GM12878 (cell line): ENCODE results near the gene ZNF678. TPM values are rescaled to one million over a fixed set of nuclear protein-coding genes. Genes with fewer than 3 reads are reported as not detected.

Experiments
- BHLHE40 ChIP-seq, 2 experiments: fragments of 450-650 bp in 1 of 2; IDR thresholded peaks; 2 replicates each; pipeline ENCODE4 v1.6.1; 2011 to 2017; ENCODE audit warnings: low read depth in 2 of 2, borderline replicate concordance in 1 of 2, improper control_type of control experiment in 1 of 2, low read length in 1 of 2, mild to moderate bottlenecking in 1 of 2
- POLR2AphosphoS2 ChIP-seq: IDR thresholded peaks from 2 replicates; pipeline ENCODE4 v1.6.1; 2011; ENCODE audit warnings: low read depth, mild to moderate bottlenecking, low read length, improper control_type of control experiment, moderate library complexity
- SIX5 ChIP-seq: IDR thresholded peaks from 2 replicates; pipeline ENCODE4 v1.6.1; 2011; ENCODE audit warnings: mild to moderate bottlenecking, low read depth, low read length, moderate library complexity; ENCODE audit not compliant: severe bottlenecking
- polyA plus RNA-seq, 11 experiments: library from polyadenylated mRNA; depleted of rRNA in 4 of 11; unstranded in 6 of 11; stranded (reverse) in 5 of 11; fragments of >200 nt; fragmentation: Nextera tagmentation in 4 of 11; fragmentation: Illumina TruSeq in 1 of 11; extraction: Ambion mirVana in 4 of 11; extraction: Trizol in 1 of 11; gene quantifications; 1 replicate in 1 of 11; 2 replicates in 10 of 11; pipeline versions ENCODE4 v1.2.1 to v1.2.3, GENCODE V29; 2011 to 2016; ENCODE audit warnings: inconsistent platforms in 2 of 11, missing spikeins in 2 of 11, low read depth in 1 of 11
- total RNA-seq, 4 experiments: library from RNA; depleted of rRNA in 3 of 4; stranded (reverse); fragments of >200 nt in 3 of 4; fragmentation: Illumina TruSeq in 1 of 4; extraction: Trizol in 1 of 4; gene quantifications; 2 replicates each; pipeline versions ENCODE4 v1.2.1 to v1.2.3, GENCODE V29; 2013 to 2021
- TF ChIP-seq, protein P1 (sequence below): fragments of 450-650 bp; formaldehyde crosslinking; IDR thresholded peaks from 2 replicates; pipeline ENCODE4 v1.4.0; 2020; ENCODE audit warnings: mild to moderate bottlenecking, moderate library complexity
- TF ChIP-seq, protein P2 (sequence below): IDR thresholded peaks from 2 replicates; pipeline ENCODE4 v1.6.1; 2012; ENCODE audit warnings: low read depth, low read length, improper control_type of control experiment
- TF ChIP-seq, protein P3 (sequence below): IDR thresholded peaks from 2 replicates; pipeline ENCODE4 v1.6.1; 2011; ENCODE audit warnings: borderline replicate concordance, low read depth, mild to moderate bottlenecking, moderate library complexity, low read length; ENCODE audit not compliant: insufficient read depth, poor library complexity, severe bottlenecking
- TF ChIP-seq, protein P4 (sequence below): fragments of 450-650 bp; formaldehyde crosslinking; IDR thresholded peaks from 2 replicates; pipeline ENCODE4 v1.4.0; 2022; ENCODE audit warnings: mild to moderate bottlenecking, moderate library complexity
- TF ChIP-seq, protein P5 (sequence below): fragments of 450-650 bp; IDR thresholded peaks from 2 replicates; pipeline ENCODE4 v1.6.1; 2016; ENCODE audit warnings: mild to moderate bottlenecking, moderate library complexity, borderline replicate concordance

ZNF678 gene
- total and polyA plus RNA-seq, 10 of the 15 experiments (the other 5 are each of a cell fraction or from before 2014, with no cell fraction given) = 1.4 to 10.4 (median 3.5) TPM

DNA sequence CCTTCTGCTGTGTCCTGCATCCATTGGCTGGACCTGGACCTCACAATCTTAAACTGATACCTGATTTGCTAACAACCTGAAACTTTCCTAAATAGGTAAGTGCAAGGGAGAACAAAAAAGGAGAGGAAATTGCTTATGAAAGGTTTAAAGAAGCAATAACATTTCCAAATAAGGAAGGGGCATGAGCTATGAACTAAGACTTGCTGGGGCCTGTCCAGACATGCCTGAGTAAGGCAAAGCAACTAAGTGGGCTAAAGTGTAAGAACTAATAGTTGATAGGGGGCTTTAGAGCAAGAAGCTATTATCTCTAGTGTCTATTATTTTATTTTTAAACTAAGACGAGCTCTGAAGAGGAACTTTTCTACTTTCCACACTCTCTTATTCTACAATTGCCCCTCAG lies 160.1 kb downstream of the ZNF678 start (continued):
- TF ChIP-seq, protein P1, sequence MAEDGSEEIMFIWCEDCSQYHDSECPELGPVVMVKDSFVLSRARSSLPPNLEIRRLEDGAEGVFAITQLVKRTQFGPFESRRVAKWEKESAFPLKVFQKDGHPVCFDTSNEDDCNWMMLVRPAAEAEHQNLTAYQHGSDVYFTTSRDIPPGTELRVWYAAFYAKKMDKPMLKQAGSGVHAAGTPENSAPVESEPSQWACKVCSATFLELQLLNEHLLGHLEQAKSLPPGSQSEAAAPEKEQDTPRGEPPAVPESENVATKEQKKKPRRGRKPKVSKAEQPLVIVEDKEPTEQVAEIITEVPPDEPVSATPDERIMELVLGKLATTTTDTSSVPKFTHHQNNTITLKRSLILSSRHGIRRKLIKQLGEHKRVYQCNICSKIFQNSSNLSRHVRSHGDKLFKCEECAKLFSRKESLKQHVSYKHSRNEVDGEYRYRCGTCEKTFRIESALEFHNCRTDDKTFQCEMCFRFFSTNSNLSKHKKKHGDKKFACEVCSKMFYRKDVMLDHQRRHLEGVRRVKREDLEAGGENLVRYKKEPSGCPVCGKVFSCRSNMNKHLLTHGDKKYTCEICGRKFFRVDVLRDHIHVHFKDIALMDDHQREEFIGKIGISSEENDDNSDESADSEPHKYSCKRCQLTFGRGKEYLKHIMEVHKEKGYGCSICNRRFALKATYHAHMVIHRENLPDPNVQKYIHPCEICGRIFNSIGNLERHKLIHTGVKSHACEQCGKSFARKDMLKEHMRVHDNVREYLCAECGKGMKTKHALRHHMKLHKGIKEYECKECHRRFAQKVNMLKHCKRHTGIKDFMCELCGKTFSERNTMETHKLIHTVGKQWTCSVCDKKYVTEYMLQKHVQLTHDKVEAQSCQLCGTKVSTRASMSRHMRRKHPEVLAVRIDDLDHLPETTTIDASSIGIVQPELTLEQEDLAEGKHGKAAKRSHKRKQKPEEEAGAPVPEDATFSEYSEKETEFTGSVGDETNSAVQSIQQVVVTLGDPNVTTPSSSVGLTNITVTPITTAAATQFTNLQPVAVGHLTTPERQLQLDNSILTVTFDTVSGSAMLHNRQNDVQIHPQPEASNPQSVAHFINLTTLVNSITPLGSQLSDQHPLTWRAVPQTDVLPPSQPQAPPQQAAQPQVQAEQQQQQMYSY = no peak
- TF ChIP-seq POLR2AphosphoS2 (no peak), BHLHE40 (IDR thresholded peaks at IDR 0.05; ENCODE audit: borderline replicate concordance in 1 of 2, low read depth in 2 of 2, low read length in 1 of 2) (no peak), SIX5 (no peak)
- TF ChIP-seq, protein P2, sequence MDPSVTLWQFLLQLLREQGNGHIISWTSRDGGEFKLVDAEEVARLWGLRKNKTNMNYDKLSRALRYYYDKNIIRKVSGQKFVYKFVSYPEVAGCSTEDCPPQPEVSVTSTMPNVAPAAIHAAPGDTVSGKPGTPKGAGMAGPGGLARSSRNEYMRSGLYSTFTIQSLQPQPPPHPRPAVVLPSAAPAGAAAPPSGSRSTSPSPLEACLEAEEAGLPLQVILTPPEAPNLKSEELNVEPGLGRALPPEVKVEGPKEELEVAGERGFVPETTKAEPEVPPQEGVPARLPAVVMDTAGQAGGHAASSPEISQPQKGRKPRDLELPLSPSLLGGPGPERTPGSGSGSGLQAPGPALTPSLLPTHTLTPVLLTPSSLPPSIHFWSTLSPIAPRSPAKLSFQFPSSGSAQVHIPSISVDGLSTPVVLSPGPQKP = no peak
- TF ChIP-seq, protein P3, sequence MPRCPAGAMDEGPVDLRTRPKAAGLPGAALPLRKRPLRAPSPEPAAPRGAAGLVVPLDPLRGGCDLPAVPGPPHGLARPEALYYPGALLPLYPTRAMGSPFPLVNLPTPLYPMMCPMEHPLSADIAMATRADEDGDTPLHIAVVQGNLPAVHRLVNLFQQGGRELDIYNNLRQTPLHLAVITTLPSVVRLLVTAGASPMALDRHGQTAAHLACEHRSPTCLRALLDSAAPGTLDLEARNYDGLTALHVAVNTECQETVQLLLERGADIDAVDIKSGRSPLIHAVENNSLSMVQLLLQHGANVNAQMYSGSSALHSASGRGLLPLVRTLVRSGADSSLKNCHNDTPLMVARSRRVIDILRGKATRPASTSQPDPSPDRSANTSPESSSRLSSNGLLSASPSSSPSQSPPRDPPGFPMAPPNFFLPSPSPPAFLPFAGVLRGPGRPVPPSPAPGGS = no peak
- TF ChIP-seq, protein P4, sequence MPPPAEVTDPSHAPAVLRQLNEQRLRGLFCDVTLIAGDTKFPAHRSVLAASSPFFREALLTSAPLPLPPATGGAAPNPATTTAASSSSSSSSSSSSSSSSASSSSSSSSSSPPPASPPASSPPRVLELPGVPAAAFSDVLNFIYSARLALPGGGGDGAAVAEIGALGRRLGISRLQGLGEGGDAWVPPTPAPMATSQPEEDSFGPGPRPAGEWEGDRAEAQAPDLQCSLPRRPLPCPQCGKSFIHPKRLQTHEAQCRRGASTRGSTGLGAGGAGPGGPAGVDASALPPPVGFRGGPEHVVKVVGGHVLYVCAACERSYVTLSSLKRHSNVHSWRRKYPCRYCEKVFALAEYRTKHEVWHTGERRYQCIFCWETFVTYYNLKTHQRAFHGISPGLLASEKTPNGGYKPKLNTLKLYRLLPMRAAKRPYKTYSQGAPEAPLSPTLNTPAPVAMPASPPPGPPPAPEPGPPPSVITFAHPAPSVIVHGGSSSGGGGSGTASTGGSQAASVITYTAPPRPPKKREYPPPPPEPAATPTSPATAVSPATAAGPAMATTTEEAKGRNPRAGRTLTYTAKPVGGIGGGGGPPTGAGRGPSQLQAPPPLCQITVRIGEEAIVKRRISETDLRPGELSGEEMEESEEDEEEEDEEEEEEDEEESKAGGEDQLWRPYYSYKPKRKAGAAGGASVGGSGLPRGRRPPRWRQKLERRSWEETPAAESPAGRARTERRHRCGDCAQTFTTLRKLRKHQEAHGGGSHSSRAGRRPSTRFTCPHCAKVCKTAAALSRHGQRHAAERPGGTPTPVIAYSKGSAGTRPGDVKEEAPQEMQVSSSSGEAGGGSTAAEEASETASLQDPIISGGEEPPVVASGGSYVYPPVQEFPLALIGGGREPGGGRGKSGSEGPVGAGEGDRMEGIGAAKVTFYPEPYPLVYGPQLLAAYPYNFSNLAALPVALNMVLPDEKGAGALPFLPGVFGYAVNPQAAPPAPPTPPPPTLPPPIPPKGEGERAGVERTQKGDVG (CRISPR knock-in tag) = no peak
- TF ChIP-seq, protein P5, sequence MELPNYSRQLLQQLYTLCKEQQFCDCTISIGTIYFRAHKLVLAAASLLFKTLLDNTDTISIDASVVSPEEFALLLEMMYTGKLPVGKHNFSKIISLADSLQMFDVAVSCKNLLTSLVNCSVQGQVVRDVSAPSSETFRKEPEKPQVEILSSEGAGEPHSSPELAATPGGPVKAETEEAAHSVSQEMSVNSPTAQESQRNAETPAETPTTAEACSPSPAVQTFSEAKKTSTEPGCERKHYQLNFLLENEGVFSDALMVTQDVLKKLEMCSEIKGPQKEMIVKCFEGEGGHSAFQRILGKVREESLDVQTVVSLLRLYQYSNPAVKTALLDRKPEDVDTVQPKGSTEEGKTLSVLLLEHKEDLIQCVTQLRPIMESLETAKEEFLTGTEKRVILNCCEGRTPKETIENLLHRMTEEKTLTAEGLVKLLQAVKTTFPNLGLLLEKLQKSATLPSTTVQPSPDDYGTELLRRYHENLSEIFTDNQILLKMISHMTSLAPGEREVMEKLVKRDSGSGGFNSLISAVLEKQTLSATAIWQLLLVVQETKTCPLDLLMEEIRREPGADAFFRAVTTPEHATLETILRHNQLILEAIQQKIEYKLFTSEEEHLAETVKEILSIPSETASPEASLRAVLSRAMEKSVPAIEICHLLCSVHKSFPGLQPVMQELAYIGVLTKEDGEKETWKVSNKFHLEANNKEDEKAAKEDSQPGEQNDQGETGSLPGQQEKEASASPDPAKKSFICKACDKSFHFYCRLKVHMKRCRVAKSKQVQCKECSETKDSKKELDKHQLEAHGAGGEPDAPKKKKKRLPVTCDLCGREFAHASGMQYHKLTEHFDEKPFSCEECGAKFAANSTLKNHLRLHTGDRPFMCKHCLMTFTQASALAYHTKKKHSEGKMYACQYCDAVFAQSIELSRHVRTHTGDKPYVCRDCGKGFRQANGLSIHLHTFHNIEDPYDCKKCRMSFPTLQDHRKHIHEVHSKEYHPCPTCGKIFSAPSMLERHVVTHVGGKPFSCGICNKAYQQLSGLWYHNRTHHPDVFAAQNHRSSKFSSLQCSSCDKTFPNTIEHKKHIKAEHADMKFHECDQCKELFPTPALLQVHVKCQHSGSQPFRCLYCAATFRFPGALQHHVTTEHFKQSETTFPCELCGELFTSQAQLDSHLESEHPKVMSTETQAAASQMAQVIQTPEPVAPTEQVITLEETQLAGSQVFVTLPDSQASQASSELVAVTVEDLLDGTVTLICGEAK = no peak
- TF ChIP-seq, all 136 proteins: peak for 0
